ENCODE data around the gene SLC29A2. TPM values are rescaled to one million over a fixed set of nuclear protein-coding genes. Genes with fewer than 3 reads are reported as not detected.

Gene SLC29A2
- total RNA-seq, 1 experiment from 2014 or later: 40.4 TPM

- Mint-ChIP-seq H3K9me3 (ENCODE audit: low read depth, unreplicated experiment) (no peaks in the 10 kb centered on the region), H3K4me3 (ENCODE audit: low read depth, unreplicated experiment) (peak overlapping the region; percentile 90), H3K36me3 (ENCODE audit: insufficient read depth, unreplicated experiment) (peaks cover 24% of the 10 kb centered on the region), H3K27ac (ENCODE audit: unreplicated experiment) (peak overlapping the region; percentile 83), H3K27me3 (ENCODE audit: unreplicated experiment) (peaks cover 43% of the 10 kb centered on the region), H3K4me1 (ENCODE audit: low read depth, unreplicated experiment) (peaks cover 9% of the 10 kb centered on the region)
- BruUV-seq (replicated peaks): no TSS peak
- intact Hi-C loops (cut with micrococcal nuclease; ENCODE audit: unreplicated experiment): no loop called here
- CTCF ChIA-PET: interaction anchor here (0.5 to 3.3 kb wide), 21 partner anchors 10 to 126 kb away, joined by 3 to 32 read pairs (median 5); partner anchors contain the start of genes BRMS1, MRPL11, RAB1B and RIN1
- peak; percentile 97 for DNase-seq
- no peak for TF ChIP-seq CTCF (IDR thresholded peaks at IDR 0.05; ENCODE audit: unreplicated experiment)
Measured at GRCh38 chr11:66312549-66313320, 58.8 kb downstream of the SLC29A2 start.

Other genes starting within 250 kb of the SLC29A2 start
- gene KLC2, start 114.1 kb downstream of the SLC29A2 start, total RNA-seq (2022): 41.7 and 46.7 TPM in 2 replicates
- gene RAB1B, start 103.1 kb downstream of the SLC29A2 start, total RNA-seq (2022): 144 and 146 TPM in 2 replicates
- gene CNIH2, start 93.6 kb downstream of the SLC29A2 start, total RNA-seq (2022): 2.9 and 3.5 TPM in 2 replicates
- 98.8 and 106 TPM in 2 replicates for gene YIF1A, start 82.6 kb downstream of the SLC29A2 start, total RNA-seq (2022)
- 1.4 and 3.0 TPM in 2 replicates for gene TMEM151A, start 79.9 kb downstream of the SLC29A2 start, total RNA-seq (2022)
- not detected in 2 replicates for gene CD248, start 54.7 kb downstream of the SLC29A2 start, total RNA-seq (2022)
- 17.6 and 23.7 TPM in 2 replicates for gene RIN1, start 35.3 kb downstream of the SLC29A2 start, total RNA-seq (2022)
- 48.1 and 51.0 TPM in 2 replicates for gene BRMS1, start 26.7 kb downstream of the SLC29A2 start, total RNA-seq (2022)
- 11.8 and 12.2 TPM in 2 replicates for gene B4GAT1, start 24.1 kb downstream of the SLC29A2 start, total RNA-seq (2022)
- gene NPAS4, start 49.3 kb upstream of the SLC29A2 start, total RNA-seq (2022): not detected in 2 replicates
- 76.1 and 79.6 TPM in 2 replicates for gene MRPL11, start 67.1 kb upstream of the SLC29A2 start, total RNA-seq (2022)
- 7.6 and 8.1 TPM in 2 replicates for gene PELI3, start 95.1 kb upstream of the SLC29A2 start, total RNA-seq (2022)
- 57.4 and 58.0 TPM in 2 replicates for gene DPP3, start 108.7 kb upstream of the SLC29A2 start, total RNA-seq (2022)
- gene BBS1, start 138.9 kb upstream of the SLC29A2 start, total RNA-seq (2022): 32.2 and 38.2 TPM in 2 replicates
- 15.1 and 17.3 TPM in 2 replicates for gene ZDHHC24, start 174.3 kb upstream of the SLC29A2 start, total RNA-seq (2022)
- gene ACTN3, start 175.1 kb upstream of the SLC29A2 start, total RNA-seq (2022): not detected in 2 replicates
- 1.7 TPM in 2 replicates for gene CTSF, start 196.8 kb upstream of the SLC29A2 start, total RNA-seq (2022)
- 0.91 and 1.0 TPM in 2 replicates for gene CCDC87, start 221.3 kb upstream of the SLC29A2 start, total RNA-seq (2022)
- 33.2 and 34.2 TPM in 2 replicates for gene CCS, start 221.4 kb upstream of the SLC29A2 start, total RNA-seq (2022)
- gene RBM14, start 244.9 kb upstream of the SLC29A2 start, total RNA-seq (2022): 102 and 107 TPM in 2 replicates